Colon (tissue), 2 donors: ENCODE data around the gene LHFPL2.
"Not testable (repeated sequence)": the region's sequence is repeated elsewhere in the genome, so short reads cannot be mapped to it uniquely, and the experiment has no call there.

Source experiments
- FAIRE-seq: peaks from 2 replicates; lab custom pipeline; 2012; peaks lifted over from hg19 to GRCh38; lab: Jason Lieb, UNC
- donor health status: control.
- donor health status: control.

The LHFPL2 gene

DNA sequence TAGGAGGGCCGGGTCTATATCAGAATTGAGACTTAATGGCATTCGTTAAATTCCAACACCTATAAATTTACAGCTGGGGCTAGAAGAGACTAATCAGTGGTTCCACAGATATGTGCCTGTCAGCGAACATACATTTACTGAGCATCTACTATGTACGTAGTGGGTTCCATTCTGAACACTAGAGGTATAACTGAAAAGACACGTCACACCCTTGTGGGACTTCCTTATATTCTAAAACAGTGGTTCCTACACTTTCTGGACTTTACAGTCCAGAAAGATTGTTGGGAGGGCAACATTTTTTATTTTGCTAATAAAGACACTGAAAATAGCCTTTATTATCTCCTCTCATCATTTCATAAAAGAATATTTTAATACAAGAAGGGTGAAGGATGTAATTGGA, 147.7 kb downstream of the LHFPL2 start:
- FAIRE-seq = no peak

GRCh38 chr5:78500028-78500427, 148.5 kb downstream of the LHFPL2 start:
- no peak for FAIRE-seq

- FAIRE-seq = no peak
Observed at GRCh38 chr5:78499485-78499884, 149.1 kb downstream of the LHFPL2 start.

DNA sequence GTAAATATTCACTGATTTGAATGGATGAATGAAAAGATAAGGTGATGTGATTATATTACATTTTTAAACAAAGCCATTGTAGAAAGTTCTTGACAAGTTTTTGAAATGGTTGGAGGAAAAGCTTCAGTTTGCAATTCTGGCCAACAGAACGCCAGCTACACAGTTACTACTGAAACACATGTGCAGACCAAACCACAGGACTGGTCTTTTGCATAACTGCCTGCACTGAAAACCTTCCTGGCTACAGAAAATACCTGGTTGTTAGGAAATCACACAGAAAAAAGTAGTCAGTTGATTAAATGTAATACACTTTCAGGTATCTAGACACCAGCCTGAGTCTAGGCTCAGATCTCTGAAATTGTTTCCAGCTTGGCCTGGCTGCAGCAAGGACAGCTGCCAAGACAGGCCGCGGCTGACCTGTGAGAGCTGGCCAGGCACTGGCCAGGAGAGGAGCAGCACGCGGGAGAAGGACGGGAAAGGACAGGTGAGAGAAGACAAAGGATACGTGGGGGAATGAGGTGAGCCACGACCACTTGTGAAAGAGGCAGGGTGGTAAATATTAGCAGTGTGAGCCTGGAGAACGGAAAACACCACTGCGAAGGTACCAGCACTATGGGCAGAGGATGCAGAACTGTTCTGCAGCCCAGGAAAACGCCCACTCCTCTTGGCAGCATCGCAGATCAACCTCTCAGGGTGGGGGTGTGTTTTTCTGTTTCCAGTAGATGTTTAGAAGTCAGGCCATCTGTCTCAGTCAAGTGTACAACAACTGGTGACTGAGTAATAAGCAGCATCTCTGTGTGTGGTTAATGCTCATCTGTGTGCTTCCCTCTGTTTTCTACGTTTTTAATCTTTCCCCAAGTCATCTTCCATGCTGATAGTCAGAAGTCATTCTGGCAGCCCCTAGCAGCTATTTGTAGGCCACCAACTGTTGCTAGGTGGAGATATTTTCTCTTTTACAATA, 150.7 kb downstream of the LHFPL2 start:
- FAIRE-seq = no peak

- no peak for FAIRE-seq
Observed at GRCh38 chr5:78496373-78496772, 152.2 kb downstream of the LHFPL2 start.

GRCh38 chr5:78495800-78496199, 152.8 kb downstream of the LHFPL2 start:
- FAIRE-seq = no peak

- no peak for FAIRE-seq
Observed at GRCh38 chr5:78492650-78493049, 155.9 kb downstream of the LHFPL2 start.

- FAIRE-seq = no peak
Observed at GRCh38 chr5:78492224-78492623, 156.3 kb downstream of the LHFPL2 start.

GRCh38 chr5:78490709-78491485, 157.7 kb downstream of the LHFPL2 start:
- no peak for FAIRE-seq

DNA sequence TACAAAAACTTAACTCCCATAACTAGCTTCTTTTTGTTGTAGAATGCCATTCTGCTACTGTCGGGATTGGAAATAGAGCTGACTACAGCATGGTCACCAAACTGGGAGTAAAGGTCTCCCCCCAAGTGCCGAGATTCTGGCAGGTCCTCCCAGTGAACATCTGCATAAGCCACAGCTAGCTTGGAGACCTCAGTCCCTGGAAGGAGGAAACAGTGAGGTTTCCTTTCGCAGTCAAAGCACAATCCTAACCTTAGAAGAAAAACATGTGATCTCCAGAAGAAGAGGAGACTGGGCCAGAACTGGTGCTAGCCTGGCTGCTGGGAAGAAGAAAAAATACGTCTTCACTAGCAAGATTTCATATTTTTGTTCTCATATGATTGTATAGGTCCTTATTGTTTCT, 160.7 kb downstream of the LHFPL2 start:
- FAIRE-seq = no peak

DNA sequence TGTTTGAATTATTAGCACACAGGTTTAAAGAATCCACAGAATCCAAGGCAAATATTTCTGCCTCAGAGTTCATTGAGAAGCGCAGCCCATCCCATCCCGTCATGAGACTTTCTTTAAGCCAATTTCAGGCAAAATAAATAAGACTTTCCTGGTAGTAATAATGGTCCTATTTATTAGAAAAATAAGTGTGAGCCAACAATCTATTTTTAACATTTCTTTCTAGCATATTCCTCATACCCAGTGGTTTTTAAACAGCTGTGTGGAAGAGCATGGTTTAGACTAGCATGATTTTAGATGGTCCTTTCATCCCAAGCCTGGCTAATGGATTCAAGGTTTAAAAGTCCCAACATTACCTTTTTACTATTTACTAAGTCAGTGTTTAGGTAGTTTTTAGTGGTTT, 162.4 kb downstream of the LHFPL2 start:
- no peak for FAIRE-seq

DNA sequence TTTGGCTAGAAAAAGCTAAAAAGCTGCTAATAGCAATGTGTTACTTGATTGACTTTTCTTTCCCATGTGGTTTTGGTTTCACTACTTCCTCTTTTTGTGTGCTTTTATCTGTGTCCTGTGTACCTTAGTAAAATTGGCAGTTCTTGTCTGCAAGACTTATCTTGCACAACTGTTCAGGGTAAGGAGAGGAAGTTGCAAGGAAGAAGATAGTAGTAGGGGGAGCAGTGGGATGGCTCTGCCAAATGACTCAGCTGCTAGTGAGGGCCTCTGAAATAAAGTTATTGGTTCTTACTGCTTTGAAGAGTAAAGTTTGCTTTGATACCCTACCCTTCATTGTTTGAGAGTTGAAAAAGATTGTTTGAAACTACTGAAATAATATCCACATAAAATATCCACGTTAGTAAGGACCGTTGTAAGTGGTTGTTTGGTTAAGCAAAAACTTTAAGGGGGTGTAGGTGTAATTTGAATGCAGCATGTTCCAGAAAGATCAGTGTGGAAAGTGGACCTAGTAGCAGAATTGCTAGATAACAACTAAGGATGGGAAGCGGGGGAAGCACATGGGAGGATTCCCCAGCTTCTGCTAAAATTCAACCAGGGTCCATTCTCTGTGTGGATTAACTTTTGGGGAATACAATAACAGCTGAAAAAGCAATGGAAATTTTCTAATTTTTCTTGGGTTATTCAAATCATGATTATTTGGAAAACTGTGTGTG, 164.6 kb downstream of the LHFPL2 start:
- no peak for FAIRE-seq

- no peak for FAIRE-seq
Observed at GRCh38 chr5:78482948-78483347, 165.6 kb downstream of the LHFPL2 start.

GRCh38 chr5:78476795-78477194, 171.8 kb downstream of the LHFPL2 start:
- FAIRE-seq = no peak

DNA sequence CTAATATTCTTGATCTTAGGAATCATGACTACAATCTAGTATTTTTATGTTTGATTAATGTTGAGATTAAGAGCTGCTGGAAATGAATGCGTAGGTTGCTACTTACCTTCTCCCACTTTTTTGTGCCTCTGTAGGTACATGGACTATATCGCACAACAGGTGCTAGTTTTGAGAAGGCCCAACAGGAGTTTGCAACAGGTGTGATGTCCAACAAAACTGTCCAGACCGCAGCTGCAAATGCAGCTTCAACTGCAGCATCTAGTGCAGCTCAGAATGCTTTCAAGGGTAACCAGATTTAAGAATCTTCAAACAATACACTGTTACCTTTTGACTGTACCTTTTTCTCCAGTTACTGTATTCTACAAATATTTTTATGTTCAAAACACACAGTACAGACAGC, 173.2 kb downstream of the LHFPL2 start:
- FAIRE-seq = no peak

GRCh38 chr5:78473751-78474150, 174.8 kb downstream of the LHFPL2 start:
- no peak for FAIRE-seq

DNA sequence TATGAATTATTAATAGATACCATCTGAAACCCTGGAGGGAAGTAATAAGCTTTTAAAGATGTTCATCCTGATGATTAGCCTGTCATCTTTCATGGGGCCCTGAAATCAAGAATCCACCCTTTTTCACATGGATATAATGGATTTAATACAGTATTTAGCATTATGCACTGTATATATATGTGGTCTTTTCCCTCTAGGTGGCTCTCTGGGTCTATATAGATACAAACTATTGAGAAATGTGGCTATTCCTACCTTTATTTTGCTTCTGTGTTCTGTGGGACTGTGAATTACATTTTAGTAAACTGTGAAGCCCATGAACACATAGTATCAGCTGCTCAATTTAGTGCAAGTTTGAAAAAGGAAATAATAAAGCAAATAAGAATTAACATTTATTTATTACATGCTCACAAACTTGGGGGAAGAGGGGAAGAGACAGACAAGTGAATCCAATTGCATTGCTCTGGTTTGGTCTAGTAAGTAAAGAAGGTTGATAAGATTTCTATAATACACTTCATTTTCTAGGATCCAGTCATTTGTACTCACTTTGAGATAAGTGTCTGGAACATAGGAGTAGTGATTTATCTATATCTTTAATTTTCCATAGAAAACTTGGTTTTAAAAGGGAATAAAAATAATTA, 176.0 kb downstream of the LHFPL2 start:
- no peak for FAIRE-seq

DNA sequence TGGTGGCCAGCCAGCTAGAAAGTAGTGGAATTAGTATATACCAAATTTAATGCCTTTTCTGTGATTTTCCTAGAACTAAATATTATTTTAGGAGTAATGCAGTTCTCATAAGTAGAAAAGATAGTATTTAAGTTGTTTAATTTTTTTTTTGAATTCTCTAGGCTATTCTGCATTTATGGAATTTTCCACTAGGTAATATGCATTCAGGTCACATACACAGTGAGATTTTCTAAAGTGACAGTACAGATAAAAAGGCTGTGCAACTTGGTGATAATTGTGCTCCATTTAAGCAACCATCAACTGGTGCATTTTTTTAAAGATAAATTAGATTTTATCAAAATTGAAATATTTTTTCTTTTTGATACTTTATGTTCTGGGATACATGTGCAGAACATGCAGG, 176.7 kb downstream of the LHFPL2 start:
- no peak for FAIRE-seq

DNA sequence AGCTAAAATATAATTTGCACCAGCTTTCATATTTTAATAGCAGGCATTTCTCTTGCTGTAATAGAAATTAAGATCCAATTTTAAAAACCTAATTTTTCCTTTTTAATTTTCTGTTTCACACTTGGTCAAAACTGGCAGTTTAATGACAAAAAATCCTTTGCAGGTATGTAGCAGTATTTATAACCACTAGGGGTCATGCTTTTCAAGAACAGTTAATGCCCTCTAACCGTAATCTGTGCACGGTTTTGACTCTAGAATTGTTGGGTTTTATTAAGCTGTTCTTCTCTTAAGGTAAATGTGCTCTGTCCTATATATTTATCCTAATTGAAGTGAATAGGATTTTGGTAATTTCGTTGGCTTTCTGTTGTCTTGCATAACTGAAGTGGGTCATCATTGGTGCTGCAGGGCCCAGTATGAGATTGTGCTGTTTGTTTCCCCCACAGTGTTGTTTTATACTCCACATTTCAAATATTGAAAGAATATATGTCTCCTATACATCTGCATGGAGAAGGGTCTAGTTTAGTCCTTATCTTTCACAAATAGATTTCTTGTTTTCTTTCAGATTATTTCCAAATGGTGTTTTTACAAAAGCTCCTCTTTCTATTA, 180.7 kb downstream of the LHFPL2 start:
- FAIRE-seq = no peak

DNA sequence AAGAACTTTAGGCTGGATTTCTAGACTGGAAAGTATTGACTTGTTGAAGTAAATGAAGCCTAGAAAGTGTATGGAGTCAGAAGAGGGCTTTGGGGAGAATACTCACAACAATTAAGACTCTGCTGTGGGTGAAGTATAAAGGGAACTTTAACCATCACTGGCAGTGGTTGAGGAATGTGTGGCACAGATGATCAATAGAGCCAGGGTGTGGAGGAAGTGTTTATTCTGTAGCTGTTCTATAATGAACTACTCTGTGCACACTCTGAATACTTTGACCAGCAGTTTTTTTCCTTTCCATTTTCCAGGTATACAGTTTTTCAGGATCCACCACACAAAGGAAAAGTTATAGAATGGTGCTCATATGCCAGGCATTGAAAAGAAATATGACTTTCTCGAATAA, 181.4 kb downstream of the LHFPL2 start:
- peak; percentile 36 for FAIRE-seq

DNA sequence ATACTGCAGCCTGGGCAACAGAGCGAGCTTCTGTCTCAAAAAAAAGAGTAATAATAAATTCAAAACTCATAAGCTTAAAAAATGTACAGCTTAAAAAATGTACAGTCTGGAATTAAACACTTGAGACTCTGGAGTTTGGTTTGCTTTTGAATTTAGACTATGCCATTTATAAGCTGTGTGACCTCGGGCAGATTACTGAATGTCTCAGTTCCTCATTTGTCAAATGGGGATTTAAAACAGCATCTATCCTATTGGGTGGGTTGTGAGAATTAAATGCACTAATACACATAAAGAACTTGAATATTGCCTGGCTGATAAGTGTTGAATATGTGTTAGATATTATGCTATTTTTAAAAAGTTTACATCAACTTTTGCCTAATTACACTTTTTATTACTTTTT, 189.7 kb downstream of the LHFPL2 start:
- no peak for FAIRE-seq

DNA sequence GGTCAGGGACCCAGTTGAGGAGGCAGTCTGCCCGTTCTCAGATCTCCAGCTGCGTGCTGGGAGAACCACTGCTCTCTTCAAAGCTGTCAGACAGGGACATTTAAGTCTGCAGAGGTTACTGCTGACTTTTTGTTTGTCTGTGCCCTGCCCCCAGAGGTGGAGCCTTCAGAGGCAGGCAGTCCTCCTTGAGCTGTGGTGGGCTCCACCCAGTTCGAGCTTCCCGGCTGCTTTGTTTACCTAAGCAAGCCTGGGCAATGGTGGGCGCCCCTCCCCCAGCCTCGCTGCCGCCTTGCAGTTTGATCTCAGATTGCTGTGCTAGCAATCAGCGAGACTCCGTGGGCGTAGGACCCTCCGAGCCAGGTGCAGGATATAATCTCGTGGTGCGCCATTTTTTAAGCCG, 191.1 kb downstream of the LHFPL2 start:
- not testable (repeated sequence) for FAIRE-seq
